Stimulated activated CD8-positive, alpha-beta memory T cell treated with anti-CD3 and anti-CD28 coated beads, Interleukin-2, amount 100 ng/mL, for 48 hours (primary cell): ENCODE data around the gene CIROP.

ENCODE experiments used
- DNase-seq, 2 donors: peaks; one replicate each; pipeline ENCODE4 v3.0.0-alpha.2; 2020; ENCODE audit warnings: low read depth in 2 of 2

The CIROP gene

GRCh38 chr14:23051141-23052057 is 53.4 kb downstream of the CIROP start:
- no peak for DNase-seq
